Activated CD4-positive, alpha-beta T cell treated with anti-CD3 and anti-CD28 coated beads for 48 hours (primary cell): ENCODE measurements around the gene MRPS15.

Source experiments
- DNase-seq: peaks from one replicate; pipeline ENCODE4 v3.0.0-alpha.2; 2020

MRPS15 gene

GRCh38 chr1:36456391-36456928, 7.7 kb downstream of the MRPS15 start:
- DNase-seq, result no peak

GRCh38 chr1:36455386-36455785, 8.8 kb downstream of the MRPS15 start:
- DNase-seq, result no peak

- no peak for DNase-seq
Observed at GRCh38 chr1:36453600-36454388, 10.4 kb downstream of the MRPS15 start.

GRCh38 chr1:36453051-36453450, 11.1 kb downstream of the MRPS15 start:
- DNase-seq, result no peak

DNA sequence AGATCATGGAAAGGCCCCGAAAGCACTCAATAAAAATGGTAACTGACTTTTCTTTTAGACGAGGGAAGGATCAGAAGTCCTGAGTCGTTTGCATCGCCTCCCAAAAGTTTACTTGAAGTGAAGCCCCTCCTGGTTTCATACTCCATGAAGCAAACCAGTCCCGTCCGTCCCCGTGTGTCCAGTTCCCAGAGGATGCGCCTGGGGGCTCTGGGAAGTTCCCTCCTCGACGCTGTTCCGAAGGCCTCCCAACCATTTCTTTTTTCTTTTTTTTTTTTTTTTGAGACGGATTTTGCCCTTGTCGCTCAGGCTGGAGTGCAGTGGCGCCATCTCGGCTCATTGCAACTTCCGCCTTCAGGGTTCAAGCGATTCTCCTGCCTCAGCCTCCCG, 13.3 kb downstream of the MRPS15 start:
- no peak for DNase-seq

GRCh38 chr1:36450270-36450918, 13.8 kb downstream of the MRPS15 start, which contains the start of gene OSCP1:
OSCP1 (minus strand) TSS chr1:36450451; CDS start chr1:36450369, 82 bp downstream.
- DNase-seq, result peak; percentile 89

GRCh38 chr1:36448530-36449056, 15.6 kb downstream of the MRPS15 start:
- DNase-seq, result no peak

DNA sequence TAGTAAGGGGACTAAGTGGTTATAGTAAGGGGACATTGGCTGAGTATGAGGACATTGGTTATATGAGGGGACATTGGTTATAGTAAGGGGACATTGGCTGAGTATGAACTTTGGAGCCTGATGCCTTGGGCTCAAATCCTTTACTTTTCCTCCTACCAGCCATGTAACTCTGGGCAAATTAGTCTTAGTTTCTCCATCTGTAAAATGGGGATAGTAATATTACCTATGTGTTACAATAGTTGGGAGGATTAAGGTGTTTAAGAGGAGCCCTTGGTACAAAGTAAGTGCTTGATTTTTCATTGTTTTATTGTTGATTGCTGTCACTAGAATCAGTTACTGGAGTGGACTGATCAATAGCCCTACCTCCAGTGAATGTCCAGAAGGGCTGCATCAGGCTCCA, 16.7 kb downstream of the MRPS15 start:
- no peak for DNase-seq

DNA sequence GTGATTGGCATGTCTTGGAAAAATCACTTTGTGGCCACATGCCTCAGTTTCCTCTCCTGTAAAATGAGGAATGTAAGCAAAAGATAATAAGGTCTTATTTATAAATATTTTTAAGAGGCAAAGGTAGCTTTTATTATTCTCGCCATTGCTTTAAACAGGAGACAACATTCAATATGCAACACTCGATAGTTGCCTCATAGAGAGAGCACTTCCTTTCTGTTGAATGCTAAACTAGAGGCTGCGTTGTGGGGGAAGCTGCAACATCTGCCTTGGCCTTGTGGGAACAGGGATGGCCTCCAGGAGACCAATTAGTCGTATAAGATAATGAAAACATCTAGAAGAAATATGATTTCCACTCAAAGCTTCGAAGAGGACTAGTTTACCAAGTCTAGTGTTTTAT, 17.4 kb downstream of the MRPS15 start:
- DNase-seq, result no peak

DNA sequence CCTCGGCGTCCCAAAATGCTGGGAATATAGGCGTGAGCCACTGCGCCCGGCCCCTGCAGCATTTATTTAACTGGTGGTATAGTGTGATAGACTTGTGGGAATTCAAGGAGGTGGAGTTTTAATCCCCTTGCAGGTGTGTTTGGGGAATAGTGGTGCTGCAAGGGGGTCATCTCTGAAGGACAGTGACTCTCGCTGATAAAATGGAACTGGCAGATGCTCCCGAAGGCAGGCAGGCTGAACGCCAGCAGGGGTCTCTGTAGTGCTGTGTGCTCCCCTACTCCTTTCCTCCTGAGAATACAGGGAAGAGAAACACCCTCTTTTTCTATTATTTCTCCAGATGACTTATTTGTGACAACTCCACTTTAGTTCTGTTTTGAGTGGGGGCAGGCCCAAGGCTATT, 17.9 kb downstream of the MRPS15 start:
- peak; percentile 35 for DNase-seq

- DNase-seq, result no peak
Observed at GRCh38 chr1:36443297-36443696, 20.9 kb downstream of the MRPS15 start.

GRCh38 chr1:36442337-36442736, 21.8 kb downstream of the MRPS15 start:
- no peak for DNase-seq

GRCh38 chr1:36440646-36441045, 23.5 kb downstream of the MRPS15 start:
- DNase-seq, result no peak

- DNase-seq, result no peak
Observed at GRCh38 chr1:36440044-36440443, 24.1 kb downstream of the MRPS15 start.

DNA sequence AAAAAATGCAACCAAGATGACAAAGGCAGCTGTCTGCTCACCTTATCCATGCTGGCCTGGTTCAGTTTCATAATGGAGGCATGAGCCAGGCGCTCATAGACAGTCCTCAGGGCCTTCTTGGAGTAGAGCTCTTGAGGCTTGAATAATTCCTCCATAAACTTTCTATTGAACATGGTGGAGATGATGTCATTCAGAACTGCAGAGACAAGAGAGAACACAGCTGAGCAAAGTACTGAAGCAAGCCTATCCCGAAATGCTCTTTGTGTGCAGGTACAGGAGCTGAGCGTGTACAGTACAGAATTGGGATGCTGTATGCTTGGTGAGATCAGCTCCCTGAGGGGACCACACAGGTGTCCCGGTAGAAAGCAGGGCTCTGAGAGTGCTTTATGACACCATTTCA, 25.5 kb downstream of the MRPS15 start:
- no peak for DNase-seq

DNA sequence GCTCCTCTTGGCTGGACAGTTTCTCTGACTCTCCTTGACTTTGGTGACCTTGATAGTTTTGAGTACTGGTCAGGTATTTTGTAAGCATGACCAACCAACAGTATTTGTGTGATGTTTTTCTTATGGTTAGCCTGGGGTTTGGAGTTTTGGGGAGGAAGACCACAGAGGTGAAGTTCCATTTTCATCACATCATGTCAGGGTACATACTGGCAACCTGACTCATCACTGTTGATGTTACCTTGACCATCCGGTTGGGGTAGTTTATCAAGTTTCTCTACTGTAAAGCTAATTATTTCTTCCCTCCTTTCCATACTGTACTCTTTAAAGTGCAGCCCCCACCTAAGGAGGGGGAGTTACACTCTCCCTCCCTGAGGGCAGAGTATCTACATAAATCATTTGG, 27.4 kb downstream of the MRPS15 start:
- DNase-seq, result no peak

GRCh38 chr1:36433102-36433501, 31.1 kb downstream of the MRPS15 start:
- DNase-seq, result no peak

DNA sequence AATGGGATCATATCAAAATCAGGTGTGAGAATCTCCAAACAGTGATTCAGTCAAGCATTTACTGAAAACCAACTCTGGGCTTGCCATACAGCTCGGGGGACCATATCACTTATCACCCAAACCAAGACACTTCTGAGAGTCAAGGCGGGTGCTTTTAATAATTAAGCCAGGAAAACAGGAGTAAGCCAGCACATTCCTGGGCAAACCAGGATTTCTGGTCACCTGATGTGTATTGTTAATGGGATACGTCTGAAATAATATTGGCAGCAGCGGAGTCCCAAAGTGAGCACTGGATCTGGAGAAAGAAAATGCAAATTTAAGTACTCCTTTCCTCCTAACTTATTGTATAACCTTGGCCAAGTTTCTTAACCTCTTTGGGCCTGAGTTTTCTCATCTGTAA, 31.6 kb downstream of the MRPS15 start:
- DNase-seq, result no peak

DNA sequence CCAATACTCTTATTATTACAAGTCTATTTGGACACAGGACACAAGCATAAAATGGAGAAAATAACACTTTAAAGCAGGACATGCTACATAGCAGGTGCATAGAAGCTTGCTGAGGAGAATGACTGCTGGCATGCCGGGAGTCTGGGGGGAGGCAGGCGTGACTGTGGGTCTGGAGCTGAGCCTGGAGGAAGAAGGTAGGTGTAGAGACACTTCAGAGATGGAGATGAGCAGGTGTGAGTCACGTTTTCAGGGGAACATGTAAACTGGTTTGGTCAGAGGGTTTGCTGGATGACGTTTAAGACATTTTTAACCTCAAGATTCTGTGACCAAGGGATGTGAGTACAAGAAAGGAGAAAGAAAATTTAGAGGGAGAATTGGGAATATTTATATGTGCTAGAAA, 38.4 kb downstream of the MRPS15 start:
- DNase-seq, result peak; percentile 12

DNA sequence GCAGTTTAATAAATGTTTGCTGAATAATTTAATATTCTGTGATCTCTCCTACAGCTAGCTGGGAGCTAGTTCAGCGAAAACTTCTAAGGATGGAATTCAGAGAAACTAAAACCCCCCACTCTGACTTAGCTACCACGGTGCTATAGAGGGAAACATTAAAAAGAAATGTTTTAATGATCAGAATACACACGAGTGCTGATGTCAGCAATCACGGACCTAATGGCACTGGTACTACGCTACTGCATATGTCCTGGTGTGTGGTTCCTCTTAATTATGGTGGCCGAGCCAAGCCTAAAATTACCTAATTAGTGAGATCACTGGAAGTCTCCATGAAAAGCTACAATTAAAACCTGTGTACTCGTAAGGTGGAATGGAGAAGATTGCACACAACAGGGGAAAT, 42.5 kb downstream of the MRPS15 start:
- DNase-seq, result no peak

GRCh38 chr1:36420836-36421317, 43.3 kb downstream of the MRPS15 start:
- DNase-seq, result peak; percentile 96

GRCh38 chr1:36420409-36420808, 43.8 kb downstream of the MRPS15 start:
- DNase-seq, result no peak

DNA sequence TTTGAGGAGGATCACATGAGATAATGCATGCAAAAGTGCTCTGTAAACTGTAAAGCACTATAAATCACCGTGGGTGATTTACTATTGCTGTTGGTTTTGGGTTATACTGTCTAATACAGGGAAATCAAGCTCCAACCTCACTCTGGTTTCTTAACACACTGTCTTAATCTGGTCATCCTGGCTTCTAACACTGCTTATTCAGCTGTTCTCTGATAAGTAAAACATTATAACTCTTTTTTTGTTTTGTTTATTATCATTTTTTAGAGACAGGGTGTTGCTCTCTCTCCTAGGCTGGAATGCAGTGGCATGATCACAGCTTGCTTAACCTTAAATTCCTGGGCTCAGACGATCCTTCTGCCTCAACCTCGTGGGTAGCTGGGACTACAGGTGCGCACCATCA, 44.6 kb downstream of the MRPS15 start:
- DNase-seq, result no peak

DNA sequence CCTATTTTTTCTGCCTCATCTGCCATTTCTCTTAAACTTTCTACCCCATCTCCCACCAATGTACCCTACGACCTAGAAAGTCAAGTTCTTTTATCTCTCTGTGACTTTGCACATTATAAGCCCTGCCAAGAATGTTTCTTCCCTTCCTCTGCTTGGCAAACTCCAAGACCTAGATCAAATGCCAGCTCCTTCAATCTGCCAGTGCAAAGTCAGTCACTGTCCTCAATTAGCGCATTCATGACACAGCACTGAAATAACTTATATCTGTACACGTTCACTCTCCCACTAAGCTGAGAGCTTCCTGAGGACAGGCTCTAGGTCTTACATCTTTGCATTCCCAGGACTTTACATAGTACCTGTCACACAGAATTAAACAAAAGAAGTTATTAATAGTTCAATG, 45.0 kb downstream of the MRPS15 start:
- no peak for DNase-seq
